Gastroesophageal sphincter (tissue), 4 donors: ENCODE results near the gene HDAC4. TPM values are rescaled to one million over a fixed set of nuclear protein-coding genes. Genes with fewer than 3 reads are reported as not detected.

Experiments used
- ATAC-seq: fragments of 150-250 bp; one replicate; pipeline ENCODE4 v1.9.1; 2016; ENCODE audit warnings: mild to moderate bottlenecking, moderate library complexity
- H3K27ac ChIP-seq, 4 donors: fragments of 200-600 bp; sonication (generic) in 3 of 4; 1 replicate in 3 of 4; 2 replicates in 1 of 4; pipeline ENCODE4 v1.5.1; 2016 to 2019
- H3K27me3 ChIP-seq: fragments of 200-600 bp; sonication (generic); one replicate; pipeline ENCODE4 v1.5.1; 2019
- H3K36me3 ChIP-seq, 2 donors: fragments of 200-600 bp; sonication (generic); one replicate each; pipeline ENCODE4 v1.5.1; 2019; ENCODE audit warnings: control low read depth in 1 of 2
- H3K4me1 ChIP-seq, 3 donors: fragments of 200-600 bp; sonication (generic); 1 replicate in 2 of 3; 2 replicates in 1 of 3; pipeline ENCODE4 v1.5.1; 2016 to 2019; ENCODE audit warnings: control low read depth in 2 of 3
- H3K4me3 ChIP-seq, 2 donors: fragments of 200-600 bp; sonication (generic); one replicate each; pipeline ENCODE4 v1.5.1; 2019; ENCODE audit warnings: mild to moderate bottlenecking in 1 of 2, moderate library complexity in 1 of 2
- H3K9me3 ChIP-seq, 3 donors: fragments of 200-600 bp; sonication (generic); one replicate each; pipeline ENCODE4 v1.5.1; 2017 to 2019; ENCODE audit warnings: control low read depth in 2 of 3
- CTCF ChIP-seq, 4 experiments: fragments of 200-600 bp in 2 of 4; fragments of 450-650 bp in 2 of 4; sonication (generic) in 1 of 4; IDR thresholded peaks; one replicate each; pipeline ENCODE4 v1.5.1; 2017 to 2019; ENCODE audit warnings: antibody characterized with exemption in 4 of 4, mild to moderate bottlenecking in 2 of 4, moderate library complexity in 2 of 4
- EP300 ChIP-seq: sonication (generic); formaldehyde crosslinking; IDR thresholded peaks from one replicate; pipeline ENCODE4 v1.6.1; 2017; ENCODE audit warnings: antibody characterized with exemption, mild to moderate bottlenecking
- POLR2A ChIP-seq, 2 donors: fragments of 450-650 bp; IDR thresholded peaks; one replicate each; pipeline ENCODE4 v1.6.1; 2017; ENCODE audit warnings: antibody characterized with exemption in 2 of 2, mild to moderate bottlenecking in 2 of 2, moderate library complexity in 1 of 2
- POLR2AphosphoS5 ChIP-seq: sonication (generic); formaldehyde crosslinking; IDR thresholded peaks from one replicate; pipeline ENCODE4 v1.6.1; 2017; ENCODE audit warnings: antibody characterized with exemption
- WGBS, 2 donors: methylation state at CpG; one replicate each; pipeline ENCODE4 v1.1.5; 2018; ENCODE audit warnings: low coverage in 1 of 2; 5-methylcytosine and 5-hydroxymethylcytosine counted together
- total RNA-seq, 4 donors: library from RNA; depleted of rRNA; stranded (reverse); fragments of >200 nt; gene quantifications; one replicate each; pipeline ENCODE4 v1.1.0, GENCODE V29; 2016

Gene HDAC4
- total RNA-seq, 4 donors from 2014 or later = 41.3 to 104 (median 85.8) TPM

GRCh38 chr2:239443666-239444567, 43.1 kb upstream of the HDAC4 start:
- Histone ChIP-seq H3K27me3 (peaks cover 14% of the 10 kb centered on the region), H3K36me3 (no peaks in the 10 kb centered on the region), H3K27ac (no peak overlapping the region), H3K4me3 (no peak overlapping the region), H3K4me1 (peaks cover 0 to 41% (median 4%) of the 10 kb centered on the region in 3 donors), H3K9me3 (no peaks in the 10 kb centered on the region)
- ATAC-seq = no peak
- 79 to 90% methylated on average over 4 to 7 of the region's 14 CpGs for WGBS, 2 donors
- TF ChIP-seq POLR2AphosphoS5 (no peak), EP300 (no peak), CTCF (IDR thresholded peaks at IDR 0.05) (no peak), POLR2A (IDR thresholded peaks at IDR 0.05) (no peak)

DNA sequence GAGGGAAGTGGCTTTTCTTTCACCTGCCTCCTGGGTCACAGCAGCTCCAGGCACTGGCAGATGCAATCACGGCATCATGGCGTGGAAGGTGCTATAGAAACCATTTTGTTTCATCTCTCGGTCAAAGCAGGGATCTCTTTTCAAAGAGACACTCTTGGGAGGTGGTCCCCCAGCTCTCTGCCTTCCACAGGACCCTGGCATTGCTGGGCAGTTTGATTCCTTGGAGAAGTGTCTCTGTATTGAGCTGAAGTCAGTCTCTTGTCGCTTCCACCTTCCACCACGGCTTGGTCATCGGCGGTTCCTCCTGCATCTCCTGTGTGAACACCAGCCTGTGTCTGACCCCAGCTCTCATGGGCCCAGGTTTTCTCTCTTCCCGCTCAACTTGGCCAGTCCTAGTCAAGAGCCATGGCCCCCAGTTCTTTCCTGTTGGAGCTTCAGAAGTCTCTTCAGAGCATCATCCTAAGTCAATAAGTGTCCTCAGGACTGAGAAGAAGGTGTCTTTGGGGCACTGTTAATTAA, 42.3 kb upstream of the HDAC4 start:
- no peaks in the 10 kb centered on the region for H3K9me3 ChIP-seq
- WGBS, 2 donors = 97 to 99% methylated on average over 5 to 8 of the region's 8 CpGs
- TF ChIP-seq CTCF (IDR thresholded peaks at IDR 0.05) (no peak), POLR2AphosphoS5 (no peak), EP300 (no peak), POLR2A (IDR thresholded peaks at IDR 0.05) (no peak)
- H3K4me1 ChIP-seq = peaks cover 0 to 41% (median 4%) of the 10 kb centered on the region in 3 donors
- no peak for ATAC-seq
- H3K27me3 ChIP-seq = peaks cover 14% of the 10 kb centered on the region
- H3K36me3 ChIP-seq = no peaks in the 10 kb centered on the region
- H3K27ac ChIP-seq = no peak overlapping the region
- H3K4me3 ChIP-seq = no peak overlapping the region

- peaks cover 0 to 41% (median 4%) of the 10 kb centered on the region in 3 donors for H3K4me1 ChIP-seq
- no peak for ATAC-seq
- TF ChIP-seq POLR2A (IDR thresholded peaks at IDR 0.05) = no peak
- TF ChIP-seq POLR2AphosphoS5 = no peak
- no peak for TF ChIP-seq EP300
- no peak for TF ChIP-seq CTCF (IDR thresholded peaks at IDR 0.05)
- H3K36me3 ChIP-seq = no peaks in the 10 kb centered on the region
- H3K27me3 ChIP-seq = peaks cover 14% of the 10 kb centered on the region
- H3K27ac ChIP-seq = no peak overlapping the region
- WGBS, 2 donors = 92 to 96% methylated on average over 6 to 7 of the region's 7 CpGs
- no peak overlapping the region for H3K4me3 ChIP-seq
- no peaks in the 10 kb centered on the region for H3K9me3 ChIP-seq
Measured at GRCh38 chr2:239442192-239442591, 41.4 kb upstream of the HDAC4 start.

GRCh38 chr2:239441261-239442078, 40.6 kb upstream of the HDAC4 start:
- ATAC-seq = no peak
- Histone ChIP-seq H3K27ac (no peak overlapping the region), H3K36me3 (no peaks in the 10 kb centered on the region), H3K4me3 (peak overlapping the region in 1 of 2 donors; percentile 5), H3K4me1 (peaks cover 0 to 39% (median 4%) of the 10 kb centered on the region in 3 donors), H3K27me3 (peaks cover 14% of the 10 kb centered on the region), H3K9me3 (no peaks in the 10 kb centered on the region)
- TF ChIP-seq EP300 (no peak), CTCF (IDR thresholded peaks at IDR 0.05) (no peak), POLR2AphosphoS5 (no peak), POLR2A (IDR thresholded peaks at IDR 0.05) (no peak)
- 76 to 81% methylated on average over 9 to 17 of the region's 19 CpGs for WGBS, 2 donors
